AG09309 (cell line): Measurements from ENCODE around the gene ARHGEF11.

Source experiments
- DNase-seq: peaks from one replicate; pipeline ENCODE4 v3.0.0-alpha.2; 2010; ENCODE audit warnings: low read depth
- H3K4me3 ChIP-seq: 2 replicates; pipeline ENCODE4 v1.5.1; 2011; ENCODE audit warnings: mild to moderate bottlenecking, low read depth, low read length, moderate library complexity; ENCODE audit not compliant: control insufficient read depth
- TF ChIP-seq, protein P1 (sequence below): IDR thresholded peaks from 2 replicates; pipeline ENCODE4 v1.5.1; 2011; ENCODE audit warnings: mild to moderate bottlenecking, low read depth, low read length, inconsistent platforms; ENCODE audit not compliant: insufficient read depth, control insufficient read depth; ENCODE audit errors: missing control alignments

The ARHGEF11 gene

DNA sequence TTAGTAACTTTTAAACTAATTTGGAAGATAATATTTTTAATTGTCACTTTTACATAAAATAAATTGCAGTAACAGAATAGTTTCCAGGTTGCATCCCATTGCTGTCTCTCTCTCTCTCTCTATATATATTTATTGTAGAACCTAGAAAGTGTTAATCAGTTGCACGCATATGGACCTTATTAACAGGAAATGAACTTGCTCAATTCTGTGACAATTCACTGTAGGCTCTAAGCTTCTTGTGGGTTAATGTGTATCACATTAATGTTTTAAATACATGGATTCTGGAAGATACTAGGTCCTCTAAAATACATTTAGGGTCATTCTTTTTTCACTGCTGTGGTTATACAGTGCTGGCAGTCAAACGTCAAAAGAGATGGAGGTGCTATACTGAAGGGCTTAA is 92.0 kb downstream of the ARHGEF11 start:
- H3K4me3 ChIP-seq: no peak overlapping the region
- DNase-seq: no peak
- TF ChIP-seq, protein P1, sequence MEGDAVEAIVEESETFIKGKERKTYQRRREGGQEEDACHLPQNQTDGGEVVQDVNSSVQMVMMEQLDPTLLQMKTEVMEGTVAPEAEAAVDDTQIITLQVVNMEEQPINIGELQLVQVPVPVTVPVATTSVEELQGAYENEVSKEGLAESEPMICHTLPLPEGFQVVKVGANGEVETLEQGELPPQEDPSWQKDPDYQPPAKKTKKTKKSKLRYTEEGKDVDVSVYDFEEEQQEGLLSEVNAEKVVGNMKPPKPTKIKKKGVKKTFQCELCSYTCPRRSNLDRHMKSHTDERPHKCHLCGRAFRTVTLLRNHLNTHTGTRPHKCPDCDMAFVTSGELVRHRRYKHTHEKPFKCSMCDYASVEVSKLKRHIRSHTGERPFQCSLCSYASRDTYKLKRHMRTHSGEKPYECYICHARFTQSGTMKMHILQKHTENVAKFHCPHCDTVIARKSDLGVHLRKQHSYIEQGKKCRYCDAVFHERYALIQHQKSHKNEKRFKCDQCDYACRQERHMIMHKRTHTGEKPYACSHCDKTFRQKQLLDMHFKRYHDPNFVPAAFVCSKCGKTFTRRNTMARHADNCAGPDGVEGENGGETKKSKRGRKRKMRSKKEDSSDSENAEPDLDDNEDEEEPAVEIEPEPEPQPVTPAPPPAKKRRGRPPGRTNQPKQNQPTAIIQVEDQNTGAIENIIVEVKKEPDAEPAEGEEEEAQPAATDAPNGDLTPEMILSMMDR: no peak

DNA sequence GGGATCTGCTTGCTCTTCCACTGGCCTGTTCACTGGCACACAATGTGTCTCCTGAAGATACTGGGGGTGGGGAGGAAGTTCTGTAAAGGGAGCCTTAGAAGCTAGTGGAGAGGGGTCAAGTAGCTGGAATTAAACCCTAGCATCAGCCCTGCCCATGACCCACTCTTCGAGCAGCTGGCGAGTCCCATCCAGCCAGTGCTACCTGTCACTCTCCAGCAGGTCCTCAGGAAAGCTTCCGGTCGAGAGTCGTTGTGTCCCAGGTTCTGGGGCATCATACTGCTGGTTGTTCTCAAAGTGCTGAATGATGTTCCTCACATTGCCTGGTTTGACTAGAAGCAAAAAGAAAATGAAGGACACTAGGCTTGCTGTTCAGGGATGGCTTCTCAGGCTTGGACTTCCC is 94.2 kb downstream of the ARHGEF11 start:
- no peak for DNase-seq
- TF ChIP-seq, protein P1: no peak
- no peak overlapping the region for H3K4me3 ChIP-seq

DNA sequence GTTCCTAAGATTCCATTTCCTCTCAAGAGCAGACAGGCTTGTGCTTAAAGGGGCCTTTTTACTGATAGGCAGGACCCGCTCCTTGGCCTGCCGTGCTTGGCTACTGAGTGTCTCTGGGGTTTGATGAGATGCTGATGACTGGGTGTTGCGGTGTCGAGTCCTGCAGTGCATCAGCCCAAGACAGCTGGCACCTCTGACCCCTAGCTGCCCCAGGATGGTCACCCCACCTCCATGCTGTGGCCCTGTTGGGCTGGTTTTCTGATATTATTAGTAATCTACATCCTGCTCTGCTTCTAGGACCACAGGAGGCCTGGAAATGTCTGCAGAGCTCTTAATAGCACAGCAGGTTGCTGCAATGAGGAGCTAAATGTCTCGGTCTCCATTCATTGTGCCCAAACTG is 96.4 kb downstream of the ARHGEF11 start:
- H3K4me3 ChIP-seq: no peak overlapping the region
- TF ChIP-seq, protein P1: no peak
- no peak for DNase-seq

DNA sequence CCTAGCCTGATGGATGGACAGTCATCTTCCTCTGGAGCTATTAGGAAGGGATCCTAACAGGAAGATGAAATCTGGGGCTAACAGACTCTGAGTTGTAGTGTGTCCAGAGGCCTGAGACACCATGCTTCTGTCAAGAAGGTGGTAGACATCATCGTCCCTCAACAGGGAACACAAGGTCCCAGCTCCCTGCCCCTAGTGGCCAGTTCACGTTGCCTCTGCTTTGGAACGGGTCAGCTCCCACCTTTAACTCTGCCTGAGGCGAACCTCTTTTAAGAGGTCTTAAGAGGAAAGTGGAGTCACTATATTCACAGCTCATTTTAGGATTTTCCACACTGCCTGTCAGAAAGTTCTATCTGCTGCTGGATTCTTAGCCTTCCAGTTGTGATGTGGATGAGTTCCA is 96.8 kb downstream of the ARHGEF11 start:
- no peak overlapping the region for H3K4me3 ChIP-seq
- TF ChIP-seq, protein P1: peak; percentile 15
- no peak for DNase-seq

DNA sequence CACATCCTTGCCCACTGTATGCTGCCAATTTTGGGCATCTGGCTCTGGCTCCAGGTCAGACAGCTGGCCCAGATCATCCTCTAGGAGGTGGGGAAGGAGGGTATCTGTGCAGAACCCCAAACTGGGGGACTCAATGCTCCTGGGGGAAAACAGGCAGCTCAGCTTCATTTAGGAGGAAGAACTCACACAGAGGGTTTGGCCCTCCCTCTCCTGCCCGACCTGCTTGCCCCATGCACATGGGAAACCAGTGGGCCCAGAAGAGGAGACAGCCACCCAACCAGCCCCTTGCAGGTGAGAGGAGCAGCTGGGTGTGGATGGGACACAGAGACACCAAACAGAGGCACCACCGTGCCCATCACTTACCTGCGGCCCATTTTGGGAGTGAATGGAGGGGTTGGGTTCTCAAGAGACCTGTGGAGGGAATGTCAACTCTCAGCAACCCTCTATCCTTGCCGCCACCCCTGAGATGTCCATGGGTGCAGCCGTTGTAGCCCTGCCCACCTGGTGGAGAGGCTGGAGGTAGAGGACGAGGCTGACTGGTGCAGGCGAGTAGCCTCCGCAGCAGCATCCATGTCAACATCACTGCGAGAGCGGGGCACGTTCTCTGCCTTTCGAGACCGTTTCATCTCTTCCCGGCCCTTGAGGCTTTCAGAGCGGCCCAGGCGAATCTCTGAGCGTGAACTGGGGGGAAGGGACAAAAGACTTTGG is 97.6 kb downstream of the ARHGEF11 start:
- H3K4me3 ChIP-seq: no peak overlapping the region
- no peak for DNase-seq
- TF ChIP-seq, protein P1: no peak

DNA sequence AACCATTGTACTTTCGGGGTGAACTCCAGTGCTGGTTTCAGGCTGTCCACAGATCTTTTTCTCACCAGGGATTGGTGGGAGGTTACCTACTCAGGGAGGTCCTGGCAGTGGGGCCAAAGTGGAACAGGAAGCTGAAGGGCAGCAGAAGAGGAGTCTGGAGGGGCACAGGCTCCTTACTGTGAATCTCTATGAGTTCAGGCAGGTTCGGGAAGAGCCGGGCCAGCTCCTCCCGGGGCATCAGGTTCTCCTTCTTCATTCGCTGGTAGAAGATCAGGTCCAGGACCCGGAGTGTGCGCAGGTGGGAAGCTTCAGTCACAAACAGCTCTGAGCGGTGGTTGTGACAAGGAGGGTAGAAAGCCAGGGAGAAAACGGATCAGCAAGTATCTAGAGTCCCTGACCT is 98.4 kb downstream of the ARHGEF11 start:
- DNase-seq: no peak
- no peak overlapping the region for H3K4me3 ChIP-seq
- TF ChIP-seq, protein P1: no peak
